ENCODE data around the gene FAM181A. TPM values are rescaled to one million over a fixed set of nuclear protein-coding genes. Genes with fewer than 3 reads are reported as not detected.

FAM181A gene
- total and polyA plus RNA-seq, 7 donors: not detected

GRCh38 chr14:93924592-93925355 lies 2.4 kb upstream of the FAM181A start:
- TF ChIP-seq POLR2AphosphoS5 (IDR thresholded peaks at IDR 0.05): no peak
- no peak for TF ChIP-seq CTCF (IDR thresholded peaks at IDR 0.05)
- no peak overlapping the region for H3K27ac ChIP-seq
- no peak for DNase-seq
- no peak overlapping the region for H3K4me3 ChIP-seq
- no peaks in the 10 kb centered on the region for H3K27me3 ChIP-seq
- H3K9me3 ChIP-seq: no peaks in the 10 kb centered on the region
- peaks cover 0 to 2% (median 0%) of the 10 kb centered on the region in 4 donors for H3K36me3 ChIP-seq
- peaks cover 0 to 20% (median 0%) of the 10 kb centered on the region in 4 donors for H3K4me1 ChIP-seq
- WGBS, 2 donors: 89 to 92% methylated on average over 14 of the region's 14 CpGs
- intact Hi-C loops (cut with DNase I): no loop called here

- DNase-seq: no peak
- 85 to 87% methylated on average over 13 of the region's 13 CpGs for WGBS, 2 donors
- Histone ChIP-seq H3K4me3 (no peak overlapping the region), H3K27ac (no peak overlapping the region), H3K9me3 (no peaks in the 10 kb centered on the region), H3K36me3 (peaks cover 0 to 9% (median 0%) of the 10 kb centered on the region in 4 donors), H3K27me3 (no peaks in the 10 kb centered on the region), H3K4me1 (peaks cover 0 to 20% (median 0%) of the 10 kb centered on the region in 4 donors)
- TF ChIP-seq EP300 (IDR thresholded peaks at IDR 0.05) (no peak), POLR2AphosphoS5 (IDR thresholded peaks at IDR 0.05) (no peak), CTCF (IDR thresholded peaks at IDR 0.05) (no peak), POLR2A (IDR thresholded peaks at IDR 0.05) (no peak)
- intact Hi-C loops (cut with DNase I): no loop called here
Measured at GRCh38 chr14:93925374-93925895, 1.7 kb upstream of the FAM181A start.

- TF ChIP-seq EP300 (IDR thresholded peaks at IDR 0.05) (no peak), POLR2AphosphoS5 (IDR thresholded peaks at IDR 0.05) (no peak), POLR2A (IDR thresholded peaks at IDR 0.05) (no peak), CTCF (IDR thresholded peaks at IDR 0.05) (no peak)
- Histone ChIP-seq H3K27me3 (no peaks in the 10 kb centered on the region), H3K4me1 (peaks cover 0 to 20% (median 0%) of the 10 kb centered on the region in 4 donors), H3K9me3 (no peaks in the 10 kb centered on the region), H3K27ac (no peak overlapping the region), H3K36me3 (peaks cover 0 to 18% (median 1%) of the 10 kb centered on the region in 4 donors), H3K4me3 (no peak overlapping the region)
- intact Hi-C loops (cut with DNase I): no loop called here
- 78 to 86% methylated on average over 21 of the region's 21 CpGs for WGBS, 2 donors
- no peak for DNase-seq
Measured at GRCh38 chr14:93926245-93926872, 785 bp upstream of the FAM181A start.

- Histone ChIP-seq H3K27ac (peak overlapping the region in 1 of 4 donors; percentile 31), H3K27me3 (no peaks in the 10 kb centered on the region), H3K9me3 (no peaks in the 10 kb centered on the region), H3K4me1 (peaks cover 0 to 20% (median 0%) of the 10 kb centered on the region in 4 donors), H3K4me3 (no peak overlapping the region), H3K36me3 (peaks cover 0 to 32% (median 8%) of the 10 kb centered on the region in 4 donors)
- 44 to 59% methylated on average over 6 of the region's 6 CpGs for WGBS, 2 donors
- DNase-seq: no peak
- TF ChIP-seq POLR2A (IDR thresholded peaks at IDR 0.05) (no peak), EP300 (IDR thresholded peaks at IDR 0.05) (no peak), CTCF (IDR thresholded peaks at IDR 0.05) (no peak), POLR2AphosphoS5 (IDR thresholded peaks at IDR 0.05) (peak in 1 of 4 donors; percentile 22)
- intact Hi-C loops (cut with DNase I): no loop called here
Measured at GRCh38 chr14:93927800-93928145, 629 bp downstream of the FAM181A start.

Data from sigmoid colon (tissue), 7 donors.